Measurements from ENCODE around the gene ZNF443.

- no peak for TF ChIP-seq SMC3 (conservative IDR thresholded peaks at IDR 0.05; ENCODE audit: insufficient read depth, low read depth, low read length)
- no peak for TF ChIP-seq CTCF (IDR thresholded peaks at IDR 0.05 in 2 of 3, conservative IDR thresholded peaks at IDR 0.05 in 1 of 3; ENCODE audit: insufficient read depth in 2 of 3, low read depth in 1 of 3, low read length in 3 of 3)
- no peak for TF ChIP-seq CBX5 (IDR thresholded peaks at IDR 0.05; ENCODE audit: borderline replicate concordance, low read depth)
- TF ChIP-seq BHLHE40 (IDR thresholded peaks at IDR 0.05; ENCODE audit: low read length) = no peak
- TF ChIP-seq ETV1 (tag; conservative IDR thresholded peaks at IDR 0.05; ENCODE audit: low read depth) = no peak
- TF ChIP-seq GABPA (tag; conservative IDR thresholded peaks at IDR 0.05; ENCODE audit: low read depth) = no peak
Observed at GRCh38 chr19:12450844-12451243, 10.0 kb upstream of the ZNF443 start.

All from K562 (cell line).